PC-9 (cell line): ENCODE measurements around the gene AOC1.

Experiments
- CTCF ChIP-seq: fragments of 200-600 bp; sonication (generic); conservative IDR thresholded peaks from 2 replicates; pipeline ENCODE4 v1.6.1; 2017; ENCODE audit warnings: mixed run types, antibody characterized with exemption, mild to moderate bottlenecking, moderate library complexity
- EZH2 ChIP-seq: fragments of 200-600 bp; sonication (generic); IDR thresholded peaks from 2 replicates; pipeline ENCODE4 v1.8.0; 2017; ENCODE audit warnings: antibody characterized with exemption, low read depth

- no peak for TF ChIP-seq CTCF
- TF ChIP-seq EZH2: no peak
Measured at GRCh38 chr7:150858236-150859197, 6.2 kb downstream of the AOC1 start.
